ENCODE data around the gene ABLIM2. TPM values are rescaled to one million over a fixed set of nuclear protein-coding genes. Genes with fewer than 3 reads are reported as not detected.

Gene ABLIM2
- total RNA-seq, 1 donor from 2014 or later = 18.4 TPM

GRCh38 chr4:8118035-8118434, 40.6 kb downstream of the ABLIM2 start:
- DNase-seq = no peak

GRCh38 chr4:8117278-8117682, 41.3 kb downstream of the ABLIM2 start:
- no peak for DNase-seq

DNA sequence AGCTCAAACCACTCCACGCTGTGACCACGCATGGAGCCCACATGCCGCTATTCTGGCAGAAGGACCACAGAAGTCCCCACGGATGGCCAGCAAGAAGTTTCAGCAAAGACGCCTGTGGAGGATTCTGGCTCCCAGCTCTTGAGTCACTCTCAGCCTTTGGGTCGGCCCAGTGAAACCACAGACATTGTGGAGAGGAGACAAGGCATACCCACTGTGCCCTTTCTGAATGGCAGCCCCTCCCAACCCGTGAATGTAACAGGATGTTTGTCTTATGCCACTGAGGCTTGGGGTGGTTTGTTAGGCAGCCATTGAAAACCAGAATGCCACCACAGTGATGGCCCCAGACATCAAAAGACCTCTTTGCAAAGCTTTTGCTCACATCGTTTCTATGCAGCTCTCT, 42.7 kb downstream of the ABLIM2 start:
- no peak for DNase-seq

- no peak for DNase-seq
Observed at GRCh38 chr4:8115203-8115520, 43.5 kb downstream of the ABLIM2 start.

- DNase-seq = no peak
Observed at GRCh38 chr4:8114456-8115202, 44.0 kb downstream of the ABLIM2 start.

- DNase-seq = no peak
Observed at GRCh38 chr4:8113611-8114377, 44.8 kb downstream of the ABLIM2 start.

DNA sequence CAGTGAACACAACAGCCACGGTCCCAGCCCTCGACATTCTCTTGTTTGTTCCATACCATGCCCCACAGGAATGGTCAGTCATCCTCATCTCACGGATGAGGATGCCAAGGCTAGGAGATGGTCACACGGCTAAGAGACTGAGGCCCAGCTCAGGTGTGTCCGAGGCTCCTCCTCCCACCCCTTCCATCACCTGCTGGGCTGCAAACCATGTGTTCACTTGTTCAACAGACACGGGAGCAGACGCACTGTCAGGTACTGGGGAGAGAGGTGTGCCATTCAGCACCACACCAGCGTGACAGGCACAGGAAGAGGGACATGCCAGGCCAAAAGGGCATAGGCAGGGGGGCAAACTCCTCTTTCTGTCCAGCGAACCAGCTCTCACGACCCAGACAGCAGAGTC, 45.9 kb downstream of the ABLIM2 start:
- DNase-seq = no peak

DNA sequence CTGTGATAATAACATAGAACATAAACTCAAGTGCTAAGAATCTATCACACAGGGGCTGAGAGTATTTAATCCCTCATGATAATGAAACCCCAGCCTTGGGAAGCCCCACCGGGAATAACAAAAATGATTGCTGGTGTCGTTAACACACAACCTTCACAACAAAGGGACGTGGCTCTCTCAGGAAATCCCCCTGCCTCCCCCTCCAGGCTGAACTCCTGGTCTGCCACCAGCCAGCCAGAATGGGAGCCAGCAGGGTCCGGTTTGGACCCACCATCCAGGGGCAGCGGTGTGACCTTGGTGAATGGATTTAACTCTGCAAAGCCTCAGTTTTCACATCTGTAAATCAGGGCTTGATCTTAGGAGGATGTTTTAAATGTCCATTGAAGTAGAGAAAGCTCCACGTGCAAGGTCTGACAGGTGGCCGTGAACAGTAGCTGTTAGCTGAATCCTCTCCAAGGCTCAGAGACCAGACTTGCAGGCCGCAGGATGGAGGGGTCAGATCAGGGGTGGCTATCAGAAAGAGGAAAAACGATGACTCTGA, 46.5 kb downstream of the ABLIM2 start:
- DNase-seq = no peak

- no peak for DNase-seq
Observed at GRCh38 chr4:8110071-8110986, 48.3 kb downstream of the ABLIM2 start.

- no peak for DNase-seq
Observed at GRCh38 chr4:8109406-8110065, 49.1 kb downstream of the ABLIM2 start.

DNA sequence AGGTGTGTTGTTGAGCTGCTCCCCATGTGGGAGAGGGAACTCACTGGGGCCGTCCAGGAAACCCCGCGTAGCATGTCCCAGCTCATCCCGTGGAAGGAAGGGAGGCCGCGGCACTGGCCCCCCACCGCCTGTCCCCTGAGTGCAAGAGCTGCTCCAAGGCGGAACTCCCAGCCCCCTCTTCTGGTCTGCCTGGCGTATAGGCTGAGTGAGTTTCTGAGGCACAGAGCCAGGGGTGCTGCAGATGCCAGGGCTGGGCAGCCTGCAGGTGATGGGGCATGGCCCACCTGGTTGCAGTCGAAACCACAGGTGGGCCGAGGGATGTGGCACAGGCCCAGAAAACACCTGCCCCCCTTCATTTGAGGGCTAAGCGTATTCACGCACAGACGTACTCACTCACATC, 49.6 kb downstream of the ABLIM2 start:
- no peak for DNase-seq

GRCh38 chr4:8108261-8108660, 50.4 kb downstream of the ABLIM2 start:
- DNase-seq = no peak

- no peak for DNase-seq
Observed at GRCh38 chr4:8107146-8107657, 51.4 kb downstream of the ABLIM2 start.

DNA sequence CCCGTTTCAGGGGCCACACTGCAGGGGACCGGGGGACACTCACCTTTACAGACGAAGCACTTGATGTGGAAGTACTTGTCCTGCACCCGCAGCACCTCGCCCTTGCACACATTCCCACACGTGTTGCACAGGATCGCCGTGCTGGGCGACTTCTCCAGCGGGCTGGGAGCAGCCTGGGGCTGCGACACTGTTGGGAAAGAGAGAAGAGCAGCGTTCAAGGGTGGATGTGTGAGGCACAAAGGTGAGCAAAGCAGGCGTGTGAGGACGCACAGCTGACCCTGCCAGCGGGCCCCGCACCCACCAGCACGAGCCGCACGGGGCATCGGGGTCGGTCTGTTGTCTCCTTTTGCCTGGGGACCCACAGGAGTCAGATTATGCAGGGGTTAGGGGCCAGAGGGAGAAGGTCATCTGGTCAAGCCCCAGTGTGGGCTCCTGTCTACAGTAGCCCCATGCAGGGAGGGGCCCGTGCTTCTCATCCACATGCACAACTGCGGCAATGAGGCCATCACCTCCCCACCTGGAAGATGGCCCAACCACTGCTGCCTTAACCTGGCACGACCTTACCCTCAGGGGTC, 52.1 kb downstream of the ABLIM2 start:
- DNase-seq = no peak

GRCh38 chr4:8105306-8106100, 53.1 kb downstream of the ABLIM2 start:
- no peak for DNase-seq

DNA sequence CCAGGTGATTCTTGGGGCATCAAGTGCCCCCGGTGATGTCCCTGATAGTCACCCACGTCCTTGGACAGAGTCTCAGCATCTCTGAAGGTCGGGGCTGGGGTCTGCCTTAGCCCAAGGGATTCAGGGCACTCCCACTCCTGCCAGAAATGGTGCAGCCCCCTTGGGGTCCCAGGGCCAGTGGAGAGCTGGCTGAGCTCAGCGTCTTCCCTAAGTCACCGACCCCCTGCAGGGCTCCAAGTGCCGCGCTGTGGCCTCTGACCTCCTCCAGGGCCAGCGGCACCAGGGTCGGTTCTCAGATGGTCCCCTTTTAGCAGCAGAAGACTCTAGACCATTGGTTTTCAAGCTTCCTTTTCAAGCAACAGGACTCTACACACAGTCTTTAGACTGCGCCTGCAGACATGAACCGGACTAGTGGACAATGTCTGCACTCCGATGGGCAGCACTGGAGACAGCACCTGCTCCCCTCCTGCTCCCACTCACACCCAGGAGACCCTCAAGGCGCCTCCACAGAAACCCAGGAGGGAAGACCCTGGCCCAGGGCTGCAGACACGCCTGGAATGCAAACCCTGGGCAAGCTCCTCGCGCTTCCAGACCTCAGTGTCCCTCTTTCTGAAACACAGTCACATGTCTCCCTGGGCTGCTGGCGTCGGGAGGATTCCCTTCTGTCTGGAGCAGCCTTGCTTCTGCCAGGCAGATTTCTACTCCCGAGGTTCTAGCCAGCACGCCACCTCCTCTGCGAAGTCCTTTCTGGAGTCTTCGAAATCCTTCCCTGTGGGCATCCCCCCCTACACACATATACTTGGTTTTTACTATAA, 53.9 kb downstream of the ABLIM2 start:
- DNase-seq = no peak

DNA sequence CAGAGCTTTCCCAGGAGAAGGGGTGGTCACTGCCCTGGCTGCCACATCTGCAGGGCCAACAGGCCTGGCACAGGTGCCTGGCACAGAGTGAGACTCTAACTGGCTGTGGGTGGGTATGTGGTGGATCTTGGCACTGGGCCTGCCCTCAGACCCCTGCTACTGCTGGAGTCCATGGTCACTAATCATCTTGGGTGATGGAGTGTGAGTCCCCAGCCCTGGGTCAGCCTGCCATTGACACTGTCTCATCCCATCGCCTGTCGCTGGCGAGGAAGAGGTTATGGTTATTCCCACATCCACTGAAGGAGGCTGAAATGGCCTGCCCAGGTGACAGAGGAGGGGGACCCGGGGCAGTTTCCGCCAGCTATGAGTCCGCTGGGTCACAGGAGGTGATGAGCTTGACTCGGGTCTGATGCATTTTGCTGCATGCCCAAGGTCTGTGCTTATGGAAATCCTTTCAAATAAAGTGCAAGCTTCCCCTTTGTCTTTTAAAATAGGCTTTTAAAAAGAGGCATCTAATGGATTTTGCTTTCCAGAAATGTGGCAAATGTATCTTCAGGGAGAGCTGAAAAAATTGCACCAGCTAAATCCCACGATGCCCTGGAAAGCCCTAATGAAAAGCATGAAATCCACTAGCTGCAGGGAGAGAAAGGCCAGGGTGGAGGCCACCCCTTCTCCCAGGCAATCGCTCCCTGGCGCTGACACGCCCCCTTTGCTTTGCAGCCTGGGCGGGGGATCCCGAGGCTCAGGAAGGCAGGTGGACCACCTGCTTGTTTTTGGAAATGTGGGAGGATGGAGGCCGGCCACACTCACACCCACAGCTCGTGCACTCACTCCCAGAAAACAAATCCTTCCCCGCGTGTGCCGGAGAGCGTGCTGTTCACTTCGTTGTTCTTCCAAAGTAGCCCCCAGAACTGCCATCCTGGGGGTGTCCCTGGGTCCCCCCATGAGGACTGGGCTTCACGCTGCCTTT, 54.9 kb downstream of the ABLIM2 start:
- DNase-seq = no peak

GRCh38 chr4:8102831-8103230, 55.8 kb downstream of the ABLIM2 start:
- no peak for DNase-seq

DNA sequence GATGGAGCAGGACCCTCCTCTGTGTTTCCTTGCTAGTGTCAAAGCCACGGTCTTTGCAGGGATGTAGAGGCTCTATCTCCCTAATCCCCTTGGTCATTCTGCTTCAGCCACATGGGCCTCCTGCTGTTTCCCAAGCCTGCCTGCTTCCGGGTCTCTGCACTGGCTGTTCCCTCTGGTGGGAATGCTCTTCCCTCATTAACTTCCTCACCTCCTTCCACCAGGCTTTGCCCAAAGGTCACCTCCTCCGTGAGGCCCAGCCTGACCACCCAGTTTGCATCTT, 56.6 kb downstream of the ABLIM2 start:
- DNase-seq = no peak
